NCI-H2171 (cell line): ENCODE results near the gene CEACAM21.

Experiments
- DNase-seq: peaks from one replicate; lab custom pipeline; 2025; lab: John Stamatoyannopoulos, UW

Gene CEACAM21

DNA sequence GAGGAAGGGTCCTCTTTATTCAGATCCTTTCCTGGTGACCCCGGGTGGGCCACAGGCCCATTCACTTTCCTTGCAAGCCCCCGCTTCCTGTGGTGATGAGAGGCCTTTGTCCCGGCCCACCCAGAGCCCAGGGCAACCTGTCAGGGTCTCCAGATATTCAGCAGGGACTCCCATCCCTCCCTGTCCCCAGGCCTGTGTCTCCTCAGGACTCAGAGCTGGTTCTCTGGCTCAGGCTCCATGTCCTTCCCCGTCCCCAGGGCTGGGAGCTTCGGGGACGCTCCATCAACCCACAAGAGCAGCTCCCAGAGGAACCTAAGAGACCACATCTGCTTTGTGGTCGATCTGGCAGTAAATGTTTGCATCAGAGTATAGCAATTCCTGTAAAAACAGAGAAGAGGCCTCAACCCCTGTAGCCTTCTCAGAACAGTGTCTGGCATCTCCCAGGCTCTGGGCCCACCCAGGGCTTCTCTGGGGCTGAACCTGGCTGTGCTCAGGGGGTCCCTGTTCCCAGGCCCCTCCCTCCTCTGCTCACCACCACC is 43.1 kb downstream of the CEACAM21 start:
- DNase-seq: no peak

- no peak for DNase-seq
Measured at GRCh38 chr19:41620171-41620570, 44.2 kb downstream of the CEACAM21 start.

- no peak for DNase-seq
Measured at GRCh38 chr19:41621226-41621625, 45.3 kb downstream of the CEACAM21 start.

- DNase-seq: no peak
Measured at GRCh38 chr19:41621654-41622053, 45.7 kb downstream of the CEACAM21 start.

DNA sequence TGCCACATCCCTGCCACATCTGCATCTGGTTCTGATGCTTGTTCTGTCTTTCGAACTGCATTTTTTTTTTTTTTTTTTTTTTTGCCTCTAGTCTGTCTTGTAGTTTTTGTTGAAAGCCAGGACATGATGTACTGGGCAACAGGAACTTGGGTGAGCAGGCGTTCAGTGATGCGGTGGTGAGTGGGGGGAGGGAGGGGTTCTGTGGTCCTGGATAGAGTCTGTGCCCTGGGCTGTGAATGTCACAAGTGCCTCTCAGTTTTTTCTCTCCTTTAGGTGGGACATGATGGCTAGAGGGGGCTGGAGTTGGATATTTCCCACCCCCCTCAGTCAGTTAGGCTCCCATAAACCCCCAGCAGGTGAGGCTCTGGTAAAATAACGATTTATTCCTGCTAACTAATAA is 47.4 kb downstream of the CEACAM21 start:
- DNase-seq: no peak

DNA sequence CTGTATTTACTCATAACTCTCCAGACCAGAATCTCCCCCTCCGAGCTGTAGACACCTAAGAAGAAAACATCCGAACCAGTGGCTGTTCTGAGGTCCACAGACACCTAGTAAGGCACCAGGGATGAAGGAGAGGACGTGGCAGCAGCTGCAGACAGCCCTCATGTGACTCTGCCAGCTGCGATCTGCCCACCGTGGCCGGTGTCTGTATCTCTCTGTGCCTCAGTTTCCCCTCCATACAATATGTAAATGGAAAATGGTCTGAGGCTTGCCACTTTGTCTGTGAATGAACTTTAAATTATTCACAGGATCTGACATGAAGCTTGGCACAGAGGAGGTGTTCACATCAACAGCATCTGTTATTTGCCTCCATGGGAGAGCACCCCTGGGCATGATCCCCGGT is 48.5 kb downstream of the CEACAM21 start:
- DNase-seq: no peak

DNA sequence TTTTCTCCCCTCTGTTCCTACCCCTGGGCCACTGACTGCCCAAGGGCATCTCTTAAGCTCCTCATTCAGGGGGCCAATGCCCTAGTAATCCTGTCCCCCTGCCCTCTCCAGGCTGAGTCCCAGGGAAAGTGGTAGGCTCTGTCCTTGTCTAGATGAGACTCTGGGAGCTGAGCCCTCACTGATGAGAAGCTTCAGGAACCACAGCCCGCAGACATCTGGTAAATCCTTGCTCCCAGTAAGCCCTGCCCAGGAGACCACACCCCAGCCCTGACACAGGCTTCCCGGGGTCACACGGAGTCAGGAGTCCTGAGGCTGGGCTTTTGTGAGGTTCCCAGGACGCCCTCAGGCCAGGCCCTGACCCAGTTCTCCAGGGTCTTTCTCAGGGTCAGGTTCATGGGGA is 49.0 kb downstream of the CEACAM21 start:
- DNase-seq: no peak

DNA sequence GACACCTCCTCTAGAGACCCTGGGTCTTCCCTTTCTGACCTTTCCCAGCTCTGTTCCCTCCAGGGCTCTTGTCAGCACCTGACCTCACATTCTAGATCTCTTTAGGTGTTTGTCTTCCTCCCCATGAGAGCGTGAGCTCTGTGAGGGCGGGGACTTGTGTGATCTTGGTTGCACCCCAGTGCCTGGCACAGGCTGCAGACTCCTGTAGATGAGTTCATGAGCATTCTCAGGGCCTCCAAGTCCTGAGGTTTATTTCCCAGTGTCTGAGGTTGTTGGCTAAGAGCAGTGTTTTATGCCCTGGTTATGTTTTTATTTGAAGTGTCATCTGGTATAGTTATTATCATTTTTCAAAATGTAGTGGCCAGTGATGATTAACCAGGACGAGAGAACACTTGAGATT is 50.3 kb downstream of the CEACAM21 start:
- no peak for DNase-seq

DNA sequence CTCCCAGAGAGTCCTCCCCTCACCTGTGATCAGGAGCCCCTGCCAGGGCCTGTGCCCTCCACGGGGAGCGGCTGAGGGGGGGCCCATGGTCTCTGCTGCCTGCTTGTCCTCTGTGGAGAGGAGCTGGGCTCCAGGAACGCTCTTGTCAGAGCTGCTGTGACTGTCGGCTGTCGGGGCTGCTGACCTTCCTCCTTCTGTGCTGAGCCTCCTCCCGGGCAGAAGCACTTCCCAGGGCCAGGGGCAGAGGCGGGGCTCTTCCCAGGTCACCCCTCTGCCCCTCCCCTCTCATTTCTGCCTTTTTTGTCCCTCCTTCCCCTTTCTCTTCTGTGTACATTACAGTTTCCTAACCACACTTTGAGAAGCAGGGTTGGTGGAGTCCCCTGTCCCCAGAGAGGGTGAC is 50.9 kb downstream of the CEACAM21 start, which contains the start of gene CEACAM4:
Gene CEACAM4 (minus strand): TSS at position 198 of the 400 bp plus-strand sequence. CDS start 111 bp downstream, at position 87.
- no peak for DNase-seq

DNA sequence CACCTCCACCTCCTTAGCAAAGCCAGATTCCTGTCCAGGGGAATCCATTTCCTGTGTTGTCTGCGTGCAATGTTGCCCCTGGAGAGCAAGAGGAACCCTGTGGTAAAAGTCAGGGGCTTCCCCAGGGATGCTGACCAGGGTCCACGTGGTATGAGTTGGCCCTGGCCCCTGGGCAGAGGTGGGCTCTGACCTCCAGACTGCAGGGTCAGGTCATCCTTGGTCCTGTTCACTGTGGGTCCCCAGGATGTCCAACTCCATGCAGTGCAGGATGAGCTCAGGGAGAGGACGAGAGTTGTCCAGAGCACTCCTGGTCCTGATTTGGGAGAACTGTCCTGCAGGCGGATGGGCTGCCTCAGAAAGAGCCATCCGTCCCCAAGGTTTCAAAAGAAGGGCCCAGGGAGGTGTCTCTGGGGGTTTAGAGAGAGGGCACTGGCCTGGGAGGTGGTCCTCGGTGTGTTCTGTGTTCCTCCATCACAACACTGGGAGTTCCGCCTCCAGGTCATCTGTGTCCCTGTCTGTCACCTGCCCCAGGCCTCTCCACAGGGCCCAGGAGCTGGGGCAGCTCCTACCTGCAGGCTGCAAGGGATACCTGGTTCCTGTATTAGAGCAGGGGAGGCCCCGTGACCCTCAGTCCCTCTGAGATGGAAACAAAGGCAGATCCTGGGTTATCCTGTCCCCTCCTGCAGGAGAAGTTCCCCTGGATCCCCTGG is 52.2 kb downstream of the CEACAM21 start:
- no peak for DNase-seq
